NCI-H2227 treated with DMSO at 0.1 percent for 48 hours (cell line): Measurements from ENCODE around the gene CYB5RL.
"Not testable (repeated sequence)": the region's sequence is repeated elsewhere in the genome, so short reads cannot be mapped to it uniquely, and the experiment has no call there.

Experiments used
- DNase-seq: peaks from one replicate; lab custom pipeline; 2025; lab: John Stamatoyannopoulos, UW

Gene CYB5RL

DNA sequence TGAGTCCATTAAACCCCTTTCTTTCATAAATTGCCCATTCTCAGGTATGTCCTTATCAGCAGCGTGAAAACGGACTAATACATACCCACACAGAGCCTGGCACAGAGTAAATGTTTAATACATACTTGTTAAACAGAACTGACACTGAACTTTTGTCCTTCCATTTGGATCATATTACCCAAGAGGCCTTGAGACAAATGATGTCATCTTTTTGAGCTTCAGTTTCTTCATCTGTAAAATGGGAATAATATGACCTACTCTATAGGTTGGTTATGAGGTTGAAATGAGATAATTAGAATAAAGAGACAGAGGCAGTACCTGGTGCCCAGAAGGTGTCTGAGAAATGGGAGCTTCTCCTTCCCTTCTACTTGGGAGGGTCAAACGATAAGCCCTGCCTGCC, 13.8 kb downstream of the CYB5RL start:
- DNase-seq, result no peak

- no peak for DNase-seq
Measured at GRCh38 chr1:54180701-54181360, 19.0 kb downstream of the CYB5RL start.

DNA sequence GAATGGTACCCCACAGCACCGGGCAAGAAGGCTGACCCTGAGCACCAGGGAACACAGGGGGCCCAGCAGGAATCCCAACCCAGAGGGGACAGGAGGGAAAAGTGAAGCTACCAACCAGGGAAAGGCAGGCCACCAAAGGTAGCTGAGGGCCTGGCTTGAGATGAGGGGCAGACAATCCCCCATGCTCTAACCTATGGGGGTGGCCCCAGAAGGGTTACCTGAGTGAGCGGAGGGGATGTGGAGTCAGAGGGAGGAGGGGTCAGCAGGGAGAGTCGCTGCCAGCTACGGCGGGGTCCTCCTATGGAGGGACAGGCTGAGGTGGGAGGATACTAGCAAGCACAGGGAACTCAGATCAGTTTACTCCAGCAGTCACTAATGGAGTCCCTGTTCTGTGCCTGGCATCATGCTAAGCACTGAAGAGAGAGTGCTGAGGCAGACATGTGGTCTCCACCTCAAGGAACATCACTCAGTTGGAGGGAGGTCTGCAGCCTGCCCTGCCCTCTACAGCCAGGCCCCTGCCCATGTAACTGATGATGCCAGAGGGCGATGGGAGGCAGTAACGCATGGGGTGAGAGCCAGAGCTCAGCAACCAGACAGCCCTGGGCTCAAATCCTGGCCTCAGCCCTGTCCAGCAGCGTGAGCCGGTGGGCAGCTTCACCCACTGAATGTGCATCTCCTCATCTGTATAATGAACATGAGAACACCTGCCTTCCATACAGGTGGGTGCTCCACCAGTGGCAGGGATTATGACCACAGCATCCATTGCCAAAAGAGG, 21.3 kb downstream of the CYB5RL start:
- DNase-seq, result no peak

DNA sequence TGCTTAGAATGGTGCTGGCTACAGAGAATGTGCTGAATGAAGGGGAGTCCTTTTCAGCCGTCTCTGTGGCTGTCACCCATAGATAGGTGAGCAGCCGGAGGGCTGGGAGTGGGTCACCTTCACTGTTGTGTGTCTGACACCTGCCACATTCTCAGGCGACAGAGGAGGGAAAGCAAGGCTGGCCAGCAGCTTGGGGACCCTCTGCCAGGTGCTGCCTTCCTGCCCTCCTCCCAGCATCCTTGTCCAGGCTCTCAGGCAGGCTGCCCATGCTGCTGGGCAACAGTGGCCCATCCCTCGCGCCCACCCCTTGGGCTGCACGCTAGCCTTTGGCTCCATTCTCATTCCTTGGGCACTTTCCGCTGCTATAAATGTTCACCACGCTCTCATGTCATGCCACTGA, 22.1 kb downstream of the CYB5RL start:
- DNase-seq, result no peak

DNA sequence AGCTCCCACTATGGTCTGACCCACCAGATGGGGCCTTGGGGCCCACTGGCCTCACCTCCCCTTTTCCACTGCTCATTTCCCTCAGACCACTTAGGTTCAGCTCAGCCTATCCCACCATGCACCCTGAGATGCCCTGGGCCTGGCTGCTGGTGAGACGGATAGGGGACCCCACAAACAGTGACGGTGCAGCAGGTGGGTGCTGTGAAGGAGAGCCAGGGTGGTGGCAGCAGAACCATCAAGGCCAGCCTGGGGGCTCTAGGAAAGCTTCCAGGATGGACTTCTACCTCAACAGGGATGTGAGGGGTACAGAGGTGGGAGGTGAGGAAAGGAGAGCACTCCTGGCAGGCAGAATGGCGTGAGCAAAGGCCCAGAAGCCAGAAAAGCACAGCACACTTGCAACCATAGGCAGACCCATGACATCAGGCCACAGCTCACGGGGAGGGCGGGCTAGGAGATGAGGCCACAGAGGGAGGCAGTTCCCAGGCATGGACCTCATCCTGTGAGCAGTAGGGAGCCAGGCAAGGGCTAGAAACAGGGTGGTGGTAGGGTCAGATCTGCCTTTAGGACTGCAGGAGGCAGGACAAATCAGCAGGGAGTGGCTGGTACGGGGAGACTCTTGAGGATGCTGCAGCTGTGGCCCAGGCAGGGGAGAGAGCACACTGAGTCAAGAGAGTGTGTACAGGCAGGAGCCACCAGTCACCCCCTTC, 23.1 kb downstream of the CYB5RL start:
- no peak for DNase-seq

GRCh38 chr1:54174106-54174505, 25.7 kb downstream of the CYB5RL start:
- no peak for DNase-seq

- no peak for DNase-seq
Measured at GRCh38 chr1:54173681-54174080, 26.1 kb downstream of the CYB5RL start.

DNA sequence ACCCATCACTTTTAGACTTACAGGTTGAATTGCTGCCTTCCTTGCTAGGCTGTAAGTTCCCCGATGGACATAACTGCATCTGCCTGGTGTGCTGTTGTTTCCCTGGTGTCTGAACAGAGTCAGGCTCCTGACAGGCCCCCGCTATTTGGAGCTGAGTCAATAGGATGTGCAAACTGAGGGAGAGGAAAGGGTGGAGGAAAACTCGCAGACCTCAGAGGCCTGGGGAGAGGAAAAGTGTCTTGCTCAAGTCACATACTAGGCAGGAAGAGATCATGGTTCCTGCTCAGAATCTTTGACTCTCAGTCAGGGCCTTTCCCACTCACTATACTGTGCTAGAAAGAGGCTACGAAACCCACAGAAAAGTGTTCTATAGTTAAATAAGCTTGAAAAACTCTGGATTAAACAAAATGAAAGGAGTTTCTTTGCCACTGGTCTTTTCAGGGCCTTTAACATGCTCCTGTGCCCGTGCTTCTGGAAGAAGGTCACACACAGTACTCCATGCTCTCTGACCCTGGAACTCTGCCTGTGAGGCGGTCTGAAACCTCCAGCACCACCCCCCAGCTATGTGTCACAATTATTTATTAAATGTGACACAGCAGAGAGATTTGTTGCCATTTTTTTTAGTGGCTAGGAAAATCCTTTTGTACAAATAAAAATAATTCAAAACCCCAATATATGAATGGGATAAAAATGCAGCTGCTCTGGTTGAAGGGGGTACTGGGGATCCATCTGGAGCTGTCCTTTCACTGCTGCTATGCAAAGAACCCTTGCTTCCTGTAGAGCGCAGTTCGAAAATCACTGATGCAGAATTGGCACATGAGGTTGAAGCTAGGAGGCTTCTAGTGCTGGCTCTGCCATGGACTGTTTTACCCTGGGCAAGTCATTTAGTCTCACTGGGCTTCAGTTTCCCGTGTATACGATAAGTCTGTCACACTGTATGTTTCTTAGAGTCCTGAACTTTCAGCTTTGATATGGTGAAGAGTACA, 26.9 kb downstream of the CYB5RL start:
- DNase-seq, result no peak

DNA sequence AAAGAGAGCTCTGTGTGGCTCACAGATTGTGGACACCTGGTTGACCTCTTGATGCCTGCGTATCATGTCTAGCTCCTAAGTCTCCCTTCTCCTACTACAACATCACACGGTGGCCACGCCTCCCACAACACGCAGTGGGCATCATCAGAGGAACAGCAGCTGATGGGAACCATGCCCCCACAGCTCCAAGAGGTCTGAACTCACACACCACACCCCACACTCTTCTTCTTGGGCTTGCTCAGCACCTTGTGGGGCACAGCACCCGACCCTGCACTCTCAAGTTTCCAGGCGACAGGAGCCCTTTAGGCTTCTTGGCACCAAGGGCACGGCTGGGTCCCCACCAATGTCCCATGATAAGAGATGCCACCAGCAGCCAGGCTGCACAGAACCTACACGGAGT, 28.2 kb downstream of the CYB5RL start:
- DNase-seq, result no peak

GRCh38 chr1:54171016-54171415, 28.8 kb downstream of the CYB5RL start:
- no peak for DNase-seq

- DNase-seq, result no peak
Measured at GRCh38 chr1:54169068-54169467, 30.8 kb downstream of the CYB5RL start.

- DNase-seq, result no peak
Measured at GRCh38 chr1:54168206-54168965, 31.4 kb downstream of the CYB5RL start.

DNA sequence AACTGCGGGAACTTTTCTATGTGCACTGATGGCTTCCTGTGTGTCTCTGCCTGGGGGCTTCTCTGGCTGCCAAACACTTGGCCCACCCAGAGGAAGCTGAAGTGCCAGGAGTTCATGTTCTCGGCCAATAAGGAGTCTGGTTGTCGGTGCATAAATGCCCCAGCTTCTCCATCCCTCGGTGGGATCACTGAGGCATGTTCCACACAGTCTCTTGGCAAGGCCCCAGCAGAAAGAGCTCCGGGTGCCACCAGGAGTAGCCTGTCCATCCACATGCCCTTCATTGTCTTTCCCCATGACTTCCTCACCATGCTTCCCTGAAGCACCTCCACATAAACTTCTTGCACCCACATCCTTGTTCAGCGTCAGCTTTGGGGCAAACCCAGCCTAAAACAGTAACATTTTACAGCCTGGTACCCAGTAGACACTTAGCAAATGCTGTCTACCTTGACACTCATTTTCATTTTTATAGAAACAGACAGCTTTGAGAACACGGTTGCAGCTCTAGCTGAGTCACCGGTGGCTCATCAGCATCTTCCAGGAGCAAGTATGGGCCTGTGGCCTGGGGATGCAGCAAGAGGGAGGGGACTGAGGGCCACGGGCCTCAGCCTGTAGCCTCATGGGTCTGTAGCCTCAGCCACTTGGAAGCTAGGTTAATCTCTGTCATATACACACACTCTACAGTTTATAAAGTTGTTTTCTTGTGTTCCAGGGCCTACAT, 32.2 kb downstream of the CYB5RL start:
- DNase-seq, result no peak

GRCh38 chr1:54166357-54166756, 33.5 kb downstream of the CYB5RL start:
- not testable (repeated sequence) for DNase-seq

GRCh38 chr1:54165146-54165545, 34.7 kb downstream of the CYB5RL start:
- no peak for DNase-seq

- no peak for DNase-seq
Measured at GRCh38 chr1:54163573-54163972, 36.3 kb downstream of the CYB5RL start.

- no peak for DNase-seq
Measured at GRCh38 chr1:54163051-54163450, 36.8 kb downstream of the CYB5RL start.

DNA sequence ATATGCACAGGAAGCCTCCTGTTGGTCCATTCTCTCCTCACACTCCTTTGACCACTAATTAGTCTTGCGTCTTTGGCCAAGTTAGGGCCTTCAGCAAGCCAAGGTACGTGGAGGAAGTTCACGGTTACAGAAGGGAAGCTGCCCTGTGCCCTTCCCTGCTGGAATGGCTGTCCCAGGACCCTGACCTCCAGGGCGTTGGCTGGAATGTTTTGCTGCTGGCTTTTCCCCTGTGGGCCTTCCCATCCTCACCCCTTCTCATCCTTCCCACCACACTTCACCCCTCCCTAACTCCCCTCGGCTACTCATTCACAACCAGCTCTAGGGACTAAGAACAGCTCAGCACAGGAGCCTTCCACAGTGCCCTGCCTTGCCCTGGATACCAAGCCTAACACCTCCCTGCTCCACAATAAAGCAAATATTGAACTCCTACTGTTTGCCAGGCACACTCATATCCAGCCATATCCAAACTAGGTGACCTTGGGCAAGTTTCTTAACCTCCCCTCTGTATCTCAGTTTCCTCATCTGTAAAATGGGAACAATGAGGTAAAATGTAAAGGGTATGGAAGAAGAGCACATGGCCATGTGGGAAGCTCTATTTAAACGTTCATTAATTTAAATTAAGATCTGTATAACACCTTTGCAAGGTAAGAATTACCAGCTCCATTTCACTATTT, 38.2 kb downstream of the CYB5RL start:
- no peak for DNase-seq

- no peak for DNase-seq
Measured at GRCh38 chr1:54160351-54160750, 39.5 kb downstream of the CYB5RL start.
